Epithelial cell of esophagus (primary cell): ENCODE measurements around the gene CGREF1.

Source experiments
- DNase-seq: peaks from one replicate; pipeline ENCODE4 v3.0.0; 2010; ENCODE audit warnings: low read depth
- H3K4me3 ChIP-seq: 2 replicates; pipeline ENCODE4 v1.5.1; 2011; ENCODE audit warnings: mild to moderate bottlenecking, low read length, control low read depth
- TF ChIP-seq, protein P1 (sequence below): IDR thresholded peaks from 2 replicates; pipeline ENCODE4 v1.5.1; 2011; ENCODE audit warnings: low read depth, mild to moderate bottlenecking, low read length, control low read depth, inconsistent platforms; ENCODE audit not compliant: insufficient read depth; ENCODE audit errors: missing control alignments

Gene CGREF1

DNA sequence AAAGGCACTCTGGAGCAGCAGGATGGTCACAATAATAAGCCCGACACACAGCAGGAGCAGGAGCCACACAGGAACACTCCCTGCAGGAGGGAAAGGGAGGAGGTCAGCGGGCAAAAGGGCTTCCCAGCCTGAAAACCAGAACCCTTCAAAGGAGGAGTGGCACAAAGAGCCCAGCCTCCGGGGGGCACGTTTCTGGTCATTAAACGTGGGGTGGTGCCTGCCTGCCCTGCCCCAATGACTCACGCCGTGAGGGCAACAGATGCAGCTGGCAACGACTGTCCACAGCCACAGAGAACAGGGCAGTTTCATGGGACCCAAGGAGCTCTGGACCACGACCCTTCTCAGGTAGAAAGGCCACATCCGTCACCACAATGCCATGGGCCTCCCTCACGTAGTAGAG lies 12.5 kb upstream of the CGREF1 start:
- no peak for DNase-seq
- TF ChIP-seq, protein P1, sequence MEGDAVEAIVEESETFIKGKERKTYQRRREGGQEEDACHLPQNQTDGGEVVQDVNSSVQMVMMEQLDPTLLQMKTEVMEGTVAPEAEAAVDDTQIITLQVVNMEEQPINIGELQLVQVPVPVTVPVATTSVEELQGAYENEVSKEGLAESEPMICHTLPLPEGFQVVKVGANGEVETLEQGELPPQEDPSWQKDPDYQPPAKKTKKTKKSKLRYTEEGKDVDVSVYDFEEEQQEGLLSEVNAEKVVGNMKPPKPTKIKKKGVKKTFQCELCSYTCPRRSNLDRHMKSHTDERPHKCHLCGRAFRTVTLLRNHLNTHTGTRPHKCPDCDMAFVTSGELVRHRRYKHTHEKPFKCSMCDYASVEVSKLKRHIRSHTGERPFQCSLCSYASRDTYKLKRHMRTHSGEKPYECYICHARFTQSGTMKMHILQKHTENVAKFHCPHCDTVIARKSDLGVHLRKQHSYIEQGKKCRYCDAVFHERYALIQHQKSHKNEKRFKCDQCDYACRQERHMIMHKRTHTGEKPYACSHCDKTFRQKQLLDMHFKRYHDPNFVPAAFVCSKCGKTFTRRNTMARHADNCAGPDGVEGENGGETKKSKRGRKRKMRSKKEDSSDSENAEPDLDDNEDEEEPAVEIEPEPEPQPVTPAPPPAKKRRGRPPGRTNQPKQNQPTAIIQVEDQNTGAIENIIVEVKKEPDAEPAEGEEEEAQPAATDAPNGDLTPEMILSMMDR: no peak
- no peak overlapping the region for H3K4me3 ChIP-seq

DNA sequence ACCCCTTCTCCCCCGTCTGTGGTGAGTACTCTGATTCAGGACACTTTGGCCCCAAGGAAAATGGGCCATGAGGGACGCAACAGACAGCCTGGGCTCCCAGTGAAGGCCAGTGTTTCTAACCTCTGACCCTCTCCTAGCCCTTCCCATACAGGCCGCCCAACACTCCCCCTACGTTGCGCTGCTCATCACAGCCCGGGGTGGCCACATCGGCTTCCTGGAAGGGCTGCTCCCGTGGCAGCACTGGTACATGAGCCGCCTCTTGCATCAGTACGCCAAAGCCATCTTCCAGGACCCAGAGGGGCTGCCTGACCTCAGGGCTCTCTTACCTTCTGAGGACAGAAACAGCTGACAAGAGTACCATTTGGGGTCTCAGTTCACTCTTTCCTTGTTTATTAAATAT lies 11.5 kb upstream of the CGREF1 start:
- DNase-seq: no peak
- TF ChIP-seq, protein P1: no peak
- no peak overlapping the region for H3K4me3 ChIP-seq

DNA sequence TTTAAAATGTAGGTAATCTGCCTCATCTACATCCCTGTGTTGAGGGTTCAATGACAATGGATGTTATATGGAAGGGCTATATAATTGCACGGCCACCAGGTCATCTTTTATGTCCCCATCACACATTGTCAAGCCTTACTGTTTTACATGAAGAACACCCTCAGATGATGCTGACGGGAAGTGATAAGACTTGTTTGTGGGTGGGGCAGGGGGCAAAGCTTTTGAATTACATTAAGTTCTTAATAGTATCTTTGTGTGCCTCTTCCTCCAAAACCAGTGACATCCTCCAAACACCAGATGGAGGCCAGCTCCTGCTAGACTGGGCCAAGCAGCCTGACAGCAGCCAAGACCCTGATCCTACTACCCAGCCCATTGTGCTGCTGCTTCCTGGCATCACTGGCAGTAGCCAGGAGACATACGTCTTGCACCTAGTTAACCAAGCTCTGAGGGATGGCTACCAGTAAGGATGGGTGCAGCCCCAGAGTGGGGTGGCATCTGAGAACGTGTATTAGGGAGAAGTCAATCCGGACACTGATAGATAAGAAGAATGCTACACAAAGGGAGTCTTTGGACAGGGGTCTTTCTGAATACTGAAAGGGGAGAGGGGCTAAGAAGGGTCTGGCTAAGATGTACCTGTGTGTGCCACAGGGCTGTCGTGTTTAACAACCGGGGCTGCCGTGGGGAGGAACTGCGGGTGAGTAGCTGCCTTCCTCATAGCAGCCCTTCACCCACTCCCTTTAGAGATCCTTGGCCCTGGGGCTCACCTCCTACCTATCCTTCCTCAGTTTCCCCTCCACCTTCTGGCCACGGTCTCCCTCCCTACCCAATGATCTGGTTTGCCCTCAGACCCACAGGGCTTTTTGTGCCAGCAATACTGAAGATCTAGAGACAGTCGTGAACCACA lies 10.0 kb upstream of the CGREF1 start:
- DNase-seq: no peak
- TF ChIP-seq, protein P1: no peak
- H3K4me3 ChIP-seq: no peak overlapping the region

DNA sequence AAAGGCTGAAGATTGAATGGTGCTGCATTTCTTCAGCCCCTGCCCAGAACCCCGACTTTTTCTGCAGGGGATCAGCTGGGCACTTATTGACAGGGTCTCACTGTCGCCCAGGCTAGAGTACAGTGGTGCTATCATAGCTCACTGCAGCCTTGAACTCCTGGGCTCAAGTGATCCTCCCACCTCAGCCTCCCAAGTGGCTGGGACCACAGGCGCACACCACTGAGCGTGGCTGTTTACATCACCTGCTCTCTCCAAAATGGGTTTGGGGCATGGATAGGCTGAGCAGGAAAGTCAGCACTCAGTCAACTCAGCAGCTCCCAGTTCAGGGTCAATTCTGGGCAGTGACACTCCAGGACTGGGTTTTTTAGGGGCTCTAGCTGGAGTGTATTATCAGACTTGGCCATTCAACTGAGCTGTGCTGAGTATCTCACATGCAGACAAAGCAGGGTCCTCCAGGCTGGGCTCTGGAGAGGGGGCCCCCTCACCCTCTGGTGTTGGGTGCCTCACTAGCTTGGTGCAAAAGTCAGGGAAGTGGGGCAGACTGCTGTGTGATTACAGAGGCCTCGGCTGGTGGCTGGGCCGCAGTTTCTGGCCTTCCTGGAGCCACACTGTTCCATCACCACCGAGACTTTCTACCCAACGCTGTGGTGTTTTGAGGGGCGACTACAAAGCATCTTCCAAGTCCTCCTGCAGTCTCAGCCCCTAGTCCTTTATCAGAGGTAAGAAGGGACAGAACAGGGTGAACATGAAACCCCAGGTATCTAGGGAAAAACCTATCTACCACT lies 9.1 kb upstream of the CGREF1 start:
- H3K4me3 ChIP-seq: no peak overlapping the region
- TF ChIP-seq, protein P1: no peak
- DNase-seq: no peak

DNA sequence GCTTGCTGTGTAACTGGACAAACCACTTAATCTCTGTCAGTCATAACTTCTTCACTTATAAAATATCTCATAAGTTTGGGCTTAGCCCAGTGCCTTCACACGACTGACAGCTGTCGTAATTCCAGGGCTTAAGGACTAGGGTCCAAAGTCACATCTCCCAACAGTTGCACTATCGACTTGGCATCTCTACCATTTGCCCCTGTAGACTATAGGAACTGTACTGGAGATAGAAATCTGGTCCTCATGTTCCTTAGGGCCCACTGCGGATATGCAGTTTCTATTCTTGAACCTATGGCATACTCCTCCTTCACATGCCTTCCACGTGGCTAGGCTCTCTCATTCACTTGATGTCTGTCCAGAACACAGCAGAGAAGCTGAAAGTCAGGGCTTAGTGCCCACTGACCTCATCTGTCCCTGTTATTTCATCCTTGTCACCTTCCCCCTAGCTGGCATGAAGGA lies 7.4 kb upstream of the CGREF1 start:
- TF ChIP-seq, protein P1: no peak
- H3K4me3 ChIP-seq: no peak overlapping the region
- DNase-seq: no peak

DNA sequence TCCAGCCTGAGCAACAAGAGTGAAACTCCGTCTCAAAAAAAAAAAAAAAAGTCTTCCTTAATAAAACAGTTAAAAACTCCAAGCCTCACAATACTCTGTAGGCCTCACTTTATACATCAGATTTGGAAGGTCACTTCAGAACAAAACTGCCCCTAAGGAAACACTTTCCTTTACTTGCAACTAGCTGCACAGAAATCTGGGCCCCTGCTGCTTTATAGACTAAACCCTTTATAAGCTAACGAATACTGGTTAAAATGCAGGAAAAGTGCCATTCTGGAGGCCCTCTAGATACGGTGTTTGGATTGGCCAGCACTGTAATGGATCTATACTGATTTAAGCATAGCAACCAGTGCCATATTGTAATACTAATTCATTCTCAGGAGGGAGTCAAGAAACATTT lies 6.2 kb upstream of the CGREF1 start:
- no peak for DNase-seq
- H3K4me3 ChIP-seq: no peak overlapping the region
- TF ChIP-seq, protein P1: no peak
